Measurements from ENCODE around the gene DTNB. TPM values are rescaled to one million over a fixed set of nuclear protein-coding genes. Genes with fewer than 3 reads are reported as not detected.

DTNB gene
- polyA plus RNA-seq, 1 experiment: 12.5 TPM

DNA sequence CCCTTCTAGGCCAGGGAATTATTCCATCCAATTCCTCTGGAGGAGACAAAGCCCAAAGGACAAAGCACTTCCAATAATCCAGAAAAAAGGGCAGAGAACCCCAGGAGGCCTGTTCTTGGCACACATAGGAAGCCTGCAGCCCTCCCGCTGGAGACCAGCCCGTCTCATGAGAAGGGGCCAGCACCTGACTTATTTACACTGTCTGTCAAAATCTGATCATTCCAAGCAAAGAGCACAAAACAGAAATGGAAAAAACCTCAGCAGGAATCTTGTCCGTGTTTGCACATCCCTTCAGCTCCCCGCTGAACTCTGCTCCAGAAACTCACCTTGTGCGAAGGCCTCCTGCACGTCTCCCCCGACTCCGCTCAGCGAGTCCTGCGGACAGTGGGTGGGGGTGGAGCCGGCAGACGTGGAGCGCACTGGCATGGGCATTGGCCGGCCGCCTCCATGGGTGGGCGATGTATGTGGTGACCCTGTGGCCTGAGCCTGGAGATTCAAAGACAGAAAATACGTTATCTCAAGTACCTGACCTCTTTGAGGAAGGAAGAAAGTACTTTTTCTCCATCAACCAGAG lies 285.4 kb downstream of the DTNB start:
- no peaks in the 10 kb centered on the region for H3K27me3 ChIP-seq (ENCODE audit: control insufficient read depth, insufficient read depth, low read length)
- H3K4me3 ChIP-seq (ENCODE audit: low read depth, low read length): no peak overlapping the region
- H3K27ac ChIP-seq (ENCODE audit: low read depth, low read length): no peak overlapping the region
- TF ChIP-seq, protein P1, sequence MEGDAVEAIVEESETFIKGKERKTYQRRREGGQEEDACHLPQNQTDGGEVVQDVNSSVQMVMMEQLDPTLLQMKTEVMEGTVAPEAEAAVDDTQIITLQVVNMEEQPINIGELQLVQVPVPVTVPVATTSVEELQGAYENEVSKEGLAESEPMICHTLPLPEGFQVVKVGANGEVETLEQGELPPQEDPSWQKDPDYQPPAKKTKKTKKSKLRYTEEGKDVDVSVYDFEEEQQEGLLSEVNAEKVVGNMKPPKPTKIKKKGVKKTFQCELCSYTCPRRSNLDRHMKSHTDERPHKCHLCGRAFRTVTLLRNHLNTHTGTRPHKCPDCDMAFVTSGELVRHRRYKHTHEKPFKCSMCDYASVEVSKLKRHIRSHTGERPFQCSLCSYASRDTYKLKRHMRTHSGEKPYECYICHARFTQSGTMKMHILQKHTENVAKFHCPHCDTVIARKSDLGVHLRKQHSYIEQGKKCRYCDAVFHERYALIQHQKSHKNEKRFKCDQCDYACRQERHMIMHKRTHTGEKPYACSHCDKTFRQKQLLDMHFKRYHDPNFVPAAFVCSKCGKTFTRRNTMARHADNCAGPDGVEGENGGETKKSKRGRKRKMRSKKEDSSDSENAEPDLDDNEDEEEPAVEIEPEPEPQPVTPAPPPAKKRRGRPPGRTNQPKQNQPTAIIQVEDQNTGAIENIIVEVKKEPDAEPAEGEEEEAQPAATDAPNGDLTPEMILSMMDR (IDR thresholded peaks at IDR 0.05; ENCODE audit: low read depth, low read length): no peak
- ChIA-PET POLR2A (no interaction called here), CTCF (interaction anchor here (0.6 to 3.8 kb wide), 3 partner anchors 11 to 552 kb away, joined by 3 to 20 read pairs (median 15); no protein-coding TSS in a partner anchor)
- DNase-seq (ENCODE audit: low read depth, low spot score): no peak
- H3K9me3 ChIP-seq (ENCODE audit: control insufficient read depth, insufficient read depth, low read length): no peaks in the 10 kb centered on the region

DNA sequence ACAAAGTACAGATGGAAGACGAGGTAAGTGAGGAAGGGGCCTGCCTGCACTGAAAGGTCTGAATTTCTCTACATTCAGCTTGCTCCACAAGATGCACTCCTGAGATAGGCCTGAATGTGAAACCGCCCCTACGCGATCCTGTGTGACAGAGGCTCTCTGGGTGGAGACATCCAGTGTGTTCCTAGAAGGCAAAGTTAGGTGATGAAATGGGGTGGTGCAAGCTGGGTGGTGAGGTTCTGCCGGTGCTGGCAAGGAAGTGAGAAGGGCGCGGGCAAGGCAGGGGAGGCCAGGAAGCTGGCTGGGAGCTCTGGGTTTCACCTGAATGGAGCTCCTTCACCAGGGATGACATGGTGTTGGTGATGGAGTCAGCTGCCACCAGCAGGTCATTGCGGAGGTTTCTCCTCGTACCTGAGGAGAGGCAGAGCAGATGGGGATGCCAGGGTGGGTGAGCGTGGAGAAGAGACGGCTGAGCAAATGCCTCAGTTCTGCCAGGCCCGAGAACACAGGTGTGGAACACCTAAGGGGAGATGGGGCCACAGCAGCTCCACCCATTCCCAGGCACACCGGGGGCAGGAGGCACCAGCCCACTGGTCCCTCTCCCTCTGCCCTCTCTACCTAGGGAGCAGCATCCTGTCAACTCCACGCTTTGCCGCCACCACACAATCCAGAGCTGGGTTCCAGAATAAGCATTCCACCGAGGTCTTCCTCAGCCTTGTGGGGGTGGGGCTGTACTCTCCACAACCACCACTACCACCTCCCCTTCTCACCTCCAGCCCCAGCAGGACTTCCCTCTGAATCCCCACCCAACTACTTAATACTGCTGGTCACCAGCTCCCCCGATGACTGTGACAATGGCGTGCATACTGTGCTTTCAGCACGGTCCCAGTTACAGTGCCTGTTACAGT lies 286.2 kb downstream of the DTNB start:
- no peak for DNase-seq (ENCODE audit: low read depth, low spot score)
- CTCF ChIA-PET: interaction anchor here (1.7 to 3.8 kb wide), 3 partner anchors 11 to 25 kb away, joined by 3 to 20 read pairs (median 15); no protein-coding TSS in a partner anchor
- POLR2A ChIA-PET: no interaction called here
- no peak overlapping the region for H3K4me3 ChIP-seq (ENCODE audit: low read depth, low read length)
- H3K9me3 ChIP-seq (ENCODE audit: control insufficient read depth, insufficient read depth, low read length): no peaks in the 10 kb centered on the region
- TF ChIP-seq, protein P1 (IDR thresholded peaks at IDR 0.05; ENCODE audit: low read depth, low read length): no peak
- H3K27ac ChIP-seq (ENCODE audit: low read depth, low read length): no peak overlapping the region
- H3K27me3 ChIP-seq (ENCODE audit: control insufficient read depth, insufficient read depth, low read length): no peaks in the 10 kb centered on the region

DNA sequence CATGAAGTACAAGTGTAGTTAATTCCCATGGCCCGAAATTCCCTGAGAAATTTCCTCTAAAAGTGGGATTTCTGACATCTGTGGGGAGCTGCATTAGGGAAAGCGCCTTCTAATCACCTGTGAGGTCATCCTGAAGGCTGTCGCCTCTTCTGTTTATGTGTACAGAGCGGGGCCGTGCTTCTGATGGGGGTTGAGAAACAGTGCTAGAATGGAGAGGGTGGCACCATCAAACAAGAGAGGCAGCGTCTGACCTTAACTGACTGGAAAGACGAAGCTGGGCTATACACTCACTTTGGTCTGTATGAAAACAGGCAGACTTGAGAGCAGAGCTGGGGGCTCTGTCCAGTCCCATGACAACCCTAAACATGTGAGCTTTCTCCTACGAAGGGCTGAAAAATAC lies 287.5 kb downstream of the DTNB start:
- TF ChIP-seq, protein P1 (IDR thresholded peaks at IDR 0.05; ENCODE audit: low read depth, low read length): no peak
- no peak for DNase-seq (ENCODE audit: low read depth, low spot score)
- ChIA-PET CTCF (interaction anchor here (1.1 to 3.8 kb wide), 4 partner anchors 9 to 23 kb away, joined by 3 to 20 read pairs (median 10); no protein-coding TSS in a partner anchor), POLR2A (no interaction called here)
- H3K27ac ChIP-seq (ENCODE audit: low read depth, low read length): no peak overlapping the region
- H3K9me3 ChIP-seq (ENCODE audit: control insufficient read depth, insufficient read depth, low read length): no peaks in the 10 kb centered on the region
- H3K27me3 ChIP-seq (ENCODE audit: control insufficient read depth, insufficient read depth, low read length): no peaks in the 10 kb centered on the region
- H3K4me3 ChIP-seq (ENCODE audit: low read depth, low read length): no peak overlapping the region

DNA sequence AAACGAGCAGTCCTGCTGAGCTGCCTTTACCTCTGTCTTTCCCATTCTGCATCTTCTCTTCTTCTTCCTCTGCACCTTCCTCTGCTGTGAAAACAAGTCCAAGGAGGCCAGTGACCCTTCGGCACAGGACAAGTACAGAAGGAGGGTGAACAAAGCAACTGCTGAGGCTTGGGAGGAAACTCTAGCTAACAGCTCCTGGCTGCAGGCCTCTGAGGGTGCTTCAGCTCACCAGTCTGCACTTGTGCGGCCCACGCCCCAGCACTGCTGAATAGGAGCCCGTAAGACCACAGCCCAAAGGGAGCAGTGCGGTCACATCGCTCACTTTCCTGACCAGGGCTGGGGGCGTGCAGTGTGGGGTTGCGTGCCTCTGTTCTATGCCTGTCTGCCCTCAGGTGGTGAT lies 289.6 kb downstream of the DTNB start:
- no peak overlapping the region for H3K4me3 ChIP-seq (ENCODE audit: low read depth, low read length)
- H3K27me3 ChIP-seq (ENCODE audit: control insufficient read depth, insufficient read depth, low read length): no peaks in the 10 kb centered on the region
- TF ChIP-seq, protein P1 (IDR thresholded peaks at IDR 0.05; ENCODE audit: low read depth, low read length): no peak
- CTCF ChIA-PET: interaction anchor here (1.0 to 1.4 kb wide), 2 partner anchors 9 to 22 kb away, joined by 4 to 7 read pairs; no protein-coding TSS in a partner anchor
- POLR2A ChIA-PET: no interaction called here
- no peak for DNase-seq (ENCODE audit: low read depth, low spot score)
- H3K27ac ChIP-seq (ENCODE audit: low read depth, low read length): no peak overlapping the region
- peaks cover 9% of the 10 kb centered on the region for H3K9me3 ChIP-seq (ENCODE audit: control insufficient read depth, insufficient read depth, low read length)

DNA sequence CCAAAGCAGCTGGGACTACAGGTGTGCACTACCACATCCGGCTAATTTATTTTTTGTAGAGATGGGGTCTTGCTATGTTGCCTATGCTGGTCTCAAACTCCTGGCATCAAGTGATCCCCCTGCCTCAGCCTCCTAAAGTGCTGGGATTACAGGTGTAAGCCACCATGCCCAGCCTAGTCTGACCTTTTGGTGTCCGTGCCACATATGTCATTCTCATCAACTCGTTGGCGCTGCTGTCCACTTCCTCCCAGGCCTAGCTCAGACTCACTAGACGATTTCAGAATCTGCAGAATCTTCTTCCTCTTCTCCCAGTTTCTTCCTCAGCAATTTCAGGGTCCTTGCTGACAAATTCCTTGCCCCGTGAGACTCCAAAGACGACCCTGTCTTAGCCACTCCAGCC lies 291.9 kb downstream of the DTNB start:
- Histone ChIP-seq H3K9me3 (ENCODE audit: control insufficient read depth, insufficient read depth, low read length) (peaks cover 16% of the 10 kb centered on the region), H3K4me3 (ENCODE audit: low read depth, low read length) (no peak overlapping the region), H3K27me3 (ENCODE audit: control insufficient read depth, insufficient read depth, low read length) (no peaks in the 10 kb centered on the region), H3K27ac (ENCODE audit: low read depth, low read length) (no peak overlapping the region)
- TF ChIP-seq, protein P1 (IDR thresholded peaks at IDR 0.05; ENCODE audit: low read depth, low read length): no peak
- ChIA-PET POLR2A (no interaction called here), CTCF (interaction anchor here (1.4 to 4.0 kb wide), 3 partner anchors 19 to 283 kb away, joined by 3 to 21 read pairs (median 5); no protein-coding TSS in a partner anchor)
- no peak for DNase-seq (ENCODE audit: low read depth, low spot score)

Data from AG04450 (cell line).